GM19455 (cell line): ENCODE measurements around the gene RABL6.

Source experiments
- ATAC-seq: cut with Tn5 transposase; IDR thresholded peaks from one replicate; pipeline ENCODE4 v1.9.1; 2021; ENCODE audit not compliant: unreplicated experiment

The RABL6 gene

GRCh38 chr9:136814725-136815421, 7.1 kb downstream of the RABL6 start:
- no peak for ATAC-seq

- no peak for ATAC-seq
Observed at GRCh38 chr9:136815422-136815782, 7.7 kb downstream of the RABL6 start.

- no peak for ATAC-seq
Observed at GRCh38 chr9:136820971-136821825, 13.4 kb downstream of the RABL6 start.

- no peak for ATAC-seq
Observed at GRCh38 chr9:136821826-136822544, 14.2 kb downstream of the RABL6 start.

- no peak for ATAC-seq
Observed at GRCh38 chr9:136823136-136824046, 15.6 kb downstream of the RABL6 start.

GRCh38 chr9:136824496-136825225, 16.9 kb downstream of the RABL6 start:
- no peak for ATAC-seq

GRCh38 chr9:136825295-136826187, 17.8 kb downstream of the RABL6 start:
- no peak for ATAC-seq

- ATAC-seq: no peak
Observed at GRCh38 chr9:136826188-136826541, 18.4 kb downstream of the RABL6 start.

- no peak for ATAC-seq
Observed at GRCh38 chr9:136826703-136827582, 19.2 kb downstream of the RABL6 start.

GRCh38 chr9:136827794-136828473, 20.2 kb downstream of the RABL6 start:
- ATAC-seq: no peak

- ATAC-seq: no peak
Observed at GRCh38 chr9:136828474-136829140, 20.9 kb downstream of the RABL6 start.

- no peak for ATAC-seq
Observed at GRCh38 chr9:136829412-136829811, 21.7 kb downstream of the RABL6 start.

GRCh38 chr9:136829981-136830885, 22.5 kb downstream of the RABL6 start:
- ATAC-seq: no peak

- no peak for ATAC-seq
Observed at GRCh38 chr9:136831002-136831719, 23.4 kb downstream of the RABL6 start.

- ATAC-seq: no peak
Observed at GRCh38 chr9:136831720-136832104, 24.0 kb downstream of the RABL6 start.
